Inferior parietal cortex (tissue), 1 donor: ENCODE data around the gene ARHGAP40.
"Not testable (repeated sequence)": the region's sequence is repeated elsewhere in the genome, so short reads cannot be mapped to it uniquely, and the experiment has no call there.

Experiments
- DNase-seq: peaks from one replicate; pipeline ENCODE4 v3.0.0-alpha.2; 2016; ENCODE audit errors: extremely low spot score

The ARHGAP40 gene

GRCh38 chr20:38588303-38588702 is 13.3 kb upstream of the ARHGAP40 start:
- no peak for DNase-seq

DNA sequence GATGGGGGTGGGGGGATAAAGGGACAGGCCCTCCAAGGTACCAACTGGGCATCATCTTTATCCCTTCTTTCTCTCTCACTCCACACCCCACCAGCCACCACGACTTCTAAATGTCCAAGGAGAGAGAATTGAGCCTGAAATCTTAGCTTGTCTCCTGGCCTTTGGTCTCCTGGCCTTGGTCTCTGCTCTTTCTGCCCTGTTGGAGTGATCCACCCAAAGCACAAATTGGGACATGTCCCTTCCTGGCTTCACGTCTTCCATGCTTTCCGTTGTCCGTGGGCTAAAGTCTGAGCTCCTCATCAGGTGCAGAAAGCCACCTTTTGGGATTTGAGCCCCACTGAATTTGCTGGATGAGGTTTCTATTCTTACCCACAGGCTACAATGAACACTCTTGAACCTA is 12.3 kb upstream of the ARHGAP40 start:
- DNase-seq = no peak

DNA sequence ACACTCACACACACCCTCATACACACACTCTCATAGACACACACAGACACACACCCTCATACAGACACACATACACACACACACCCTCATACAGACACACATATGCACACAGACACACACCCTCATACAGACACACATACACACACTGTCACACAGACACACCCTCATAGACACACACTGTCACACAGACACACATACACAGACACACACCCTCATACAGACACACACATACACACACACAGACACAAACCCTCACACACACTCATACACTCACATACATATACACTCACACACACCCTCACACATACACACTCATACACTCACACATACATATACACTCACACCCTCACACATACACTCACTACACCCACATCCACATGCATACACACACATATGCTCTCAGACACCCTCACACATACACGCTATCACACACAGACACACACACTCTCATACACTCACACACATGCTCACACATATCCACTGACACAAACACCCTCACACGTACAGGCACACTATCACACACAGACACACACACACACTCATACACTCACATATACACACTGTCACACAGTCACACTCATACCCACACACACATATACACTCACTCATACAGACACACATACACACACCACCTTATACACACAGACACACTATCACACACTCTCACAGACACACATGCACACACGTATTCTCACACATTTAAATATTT is 11.5 kb upstream of the ARHGAP40 start:
- DNase-seq = no peak

DNA sequence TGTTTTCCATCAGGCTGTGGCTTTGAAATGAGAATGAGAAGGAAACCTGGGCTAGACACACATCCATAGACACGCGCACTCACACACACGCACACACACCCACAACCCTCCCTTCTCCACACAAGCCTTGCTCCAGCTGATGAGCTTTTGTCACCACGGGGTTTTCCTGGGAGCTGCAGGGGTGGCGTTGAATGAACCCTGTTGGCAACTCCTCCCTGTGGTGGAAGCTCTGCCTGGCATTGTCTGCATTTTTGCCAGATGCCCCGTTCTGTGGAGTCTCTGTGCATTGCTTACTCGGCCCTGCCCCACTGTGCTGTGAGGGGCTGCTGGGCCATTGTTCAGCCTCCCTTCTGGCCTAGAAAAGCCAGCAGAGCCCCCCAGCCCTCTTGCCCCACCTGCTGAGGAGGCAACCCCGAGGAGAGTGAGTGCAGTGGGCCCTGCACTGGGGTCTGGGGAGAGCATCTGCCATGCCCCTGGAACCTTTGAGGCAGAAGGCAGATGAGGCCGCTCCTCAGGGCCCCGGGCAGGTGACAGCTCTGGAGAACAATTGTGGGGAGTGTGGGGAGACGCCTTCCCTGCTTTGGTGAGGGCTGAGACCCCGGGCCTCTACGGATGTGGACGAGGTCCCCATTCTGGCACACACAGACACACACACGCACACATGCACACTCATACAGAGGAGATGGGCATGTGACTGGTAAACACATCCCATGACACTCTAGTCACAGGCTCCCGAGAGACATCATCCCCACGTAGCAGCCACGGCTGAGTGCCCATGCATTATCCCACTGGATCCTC is 10.7 kb upstream of the ARHGAP40 start:
- DNase-seq = no peak

GRCh38 chr20:38591474-38592410 is 9.9 kb upstream of the ARHGAP40 start:
- DNase-seq = no peak

- DNase-seq = not testable (repeated sequence)
Observed at GRCh38 chr20:38592411-38592790, 9.2 kb upstream of the ARHGAP40 start.

DNA sequence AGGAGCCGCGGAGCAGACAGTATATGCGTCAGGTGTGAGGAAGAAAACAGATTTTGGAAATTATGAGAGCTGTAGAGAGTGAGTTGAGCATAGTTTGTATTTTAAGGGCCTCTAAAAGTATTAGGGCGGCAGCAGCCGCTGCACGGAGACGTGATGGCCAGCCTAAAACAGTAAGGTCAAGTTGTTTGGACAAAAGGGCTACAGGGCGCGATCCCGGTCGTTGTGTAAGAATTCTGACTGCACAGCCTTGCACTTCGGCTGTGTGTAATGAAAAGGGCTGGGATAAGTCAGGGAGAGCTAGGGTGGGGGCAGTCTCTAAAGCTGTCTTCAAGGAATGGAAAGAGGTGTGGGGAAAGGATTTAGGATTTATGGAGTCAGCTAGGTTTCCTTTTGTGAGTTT is 7.3 kb upstream of the ARHGAP40 start:
- DNase-seq = not testable (repeated sequence)

DNA sequence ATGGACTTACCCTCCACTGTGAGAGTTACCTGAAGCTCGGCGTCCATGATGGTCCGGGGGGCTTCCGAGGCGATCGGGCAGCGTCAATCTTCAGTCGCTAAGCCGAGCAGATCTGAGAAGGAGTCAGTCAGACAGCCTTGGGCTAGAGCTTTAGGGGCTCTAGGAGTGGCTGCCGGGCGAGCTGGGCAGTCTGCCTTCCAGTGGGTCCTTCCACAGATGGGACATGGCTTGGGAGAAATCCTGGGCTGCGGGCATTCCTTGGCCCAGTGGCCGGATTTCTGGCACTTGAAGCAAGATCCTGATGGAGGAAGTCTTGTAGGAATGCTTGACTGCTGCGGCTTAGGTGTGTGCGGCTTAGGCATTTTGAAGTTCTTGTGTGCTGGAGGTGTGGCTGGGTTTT is 5.7 kb upstream of the ARHGAP40 start:
- not testable (repeated sequence) for DNase-seq

- DNase-seq = no peak
Observed at GRCh38 chr20:38599410-38599882, 2.2 kb upstream of the ARHGAP40 start.

- no peak for DNase-seq
Observed at GRCh38 chr20:38600057-38600456, 1.6 kb upstream of the ARHGAP40 start.

DNA sequence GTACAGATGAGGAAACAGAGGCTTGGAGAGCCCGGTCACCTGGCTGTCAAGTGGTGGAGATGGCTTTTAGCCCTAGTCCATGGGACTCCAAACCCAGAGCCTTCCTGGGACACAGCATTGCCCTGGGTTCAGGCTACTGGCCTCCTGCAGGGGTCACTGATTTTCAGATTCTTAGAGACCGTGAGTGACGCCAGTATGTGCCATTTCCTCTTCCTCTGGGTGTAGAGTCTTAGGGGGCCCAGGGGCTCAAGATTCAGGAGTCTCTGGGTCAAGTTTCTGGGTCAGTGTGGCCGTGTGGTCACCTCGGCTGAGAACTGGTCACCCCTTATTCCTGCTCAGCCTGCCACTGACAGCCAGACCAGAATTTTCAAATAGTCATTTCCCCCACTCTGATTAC is 574 bp downstream of the ARHGAP40 start:
- DNase-seq = no peak

- no peak for DNase-seq
Observed at GRCh38 chr20:38603286-38603685, 1.7 kb downstream of the ARHGAP40 start.

DNA sequence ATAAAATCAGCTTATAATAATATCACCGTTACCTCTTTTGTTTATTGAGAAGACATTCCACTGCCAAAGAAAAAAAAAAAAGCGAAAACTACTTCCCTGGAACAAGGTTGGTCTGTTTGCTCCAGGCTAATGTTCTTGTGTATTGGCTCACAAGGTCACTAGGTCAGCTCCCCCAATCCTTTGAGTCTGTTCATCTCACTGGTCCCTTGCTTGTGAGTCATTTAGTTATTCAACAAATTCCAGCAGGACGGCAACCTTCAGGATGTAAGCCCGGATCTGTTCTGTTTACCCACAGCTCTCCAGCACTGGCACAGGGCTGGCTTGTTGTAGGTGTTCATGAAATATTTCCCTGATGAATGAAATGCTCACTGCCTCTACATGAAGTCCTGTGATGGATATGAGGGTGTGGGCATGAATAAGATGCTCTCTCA is 3.3 kb downstream of the ARHGAP40 start:
- no peak for DNase-seq

DNA sequence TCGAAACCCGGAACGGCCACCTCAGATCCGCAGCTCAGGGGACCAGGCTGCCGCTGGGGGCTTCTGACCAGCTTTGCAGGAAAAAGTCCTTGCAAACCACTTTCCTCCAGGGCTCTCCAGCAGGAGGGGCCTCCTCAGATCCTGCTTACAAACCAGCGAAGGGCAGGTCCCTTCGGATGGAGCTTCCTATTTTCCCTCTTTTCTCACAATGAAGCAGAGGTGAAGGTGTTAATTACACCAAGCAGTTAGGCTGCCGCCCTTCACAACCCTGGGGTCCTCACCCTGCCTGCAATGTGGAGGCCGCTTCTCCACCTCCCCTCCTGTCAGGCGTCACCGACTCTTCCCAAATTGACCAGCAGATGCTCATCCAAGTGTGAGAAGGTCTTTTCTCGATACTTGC is 5.7 kb downstream of the ARHGAP40 start:
- DNase-seq = no peak

DNA sequence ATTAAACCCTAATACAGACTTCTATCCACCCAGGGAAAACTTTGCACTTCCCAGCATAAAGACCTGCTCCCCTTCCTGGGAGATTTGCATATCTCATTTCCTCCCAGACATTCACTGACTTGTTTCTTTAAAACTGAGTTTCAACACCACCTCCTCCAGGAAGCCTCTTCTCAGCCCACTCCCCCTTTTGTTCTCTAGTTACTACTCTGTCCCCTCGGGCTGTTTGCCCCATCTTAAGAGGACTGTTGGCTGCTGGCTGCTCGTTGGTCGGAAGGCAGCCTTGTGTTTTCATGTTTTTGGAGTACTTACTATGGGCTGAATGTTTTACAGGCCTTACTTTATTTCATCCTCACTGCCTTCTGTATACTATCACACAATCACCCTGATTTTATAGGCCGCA is 6.6 kb downstream of the ARHGAP40 start:
- DNase-seq = no peak

DNA sequence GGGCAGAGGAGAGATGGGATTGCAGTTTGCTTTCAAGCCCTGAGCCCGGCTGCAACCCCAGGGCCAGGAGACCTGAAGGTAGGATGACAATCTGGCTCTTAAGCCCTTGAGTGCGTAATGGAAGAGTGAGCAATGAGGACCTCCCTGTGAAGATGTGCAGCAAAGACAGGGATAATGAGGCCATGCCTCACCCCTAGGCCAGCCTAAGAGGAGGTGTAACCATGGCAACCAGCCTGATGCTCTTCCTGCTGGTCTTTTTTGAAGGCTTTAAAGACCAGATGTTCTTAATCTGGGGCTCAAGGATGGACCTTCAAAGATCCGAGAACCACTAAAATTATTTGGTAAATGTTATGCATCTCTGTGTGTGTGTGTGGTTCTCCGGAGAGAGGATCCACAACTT is 8.2 kb downstream of the ARHGAP40 start:
- no peak for DNase-seq

DNA sequence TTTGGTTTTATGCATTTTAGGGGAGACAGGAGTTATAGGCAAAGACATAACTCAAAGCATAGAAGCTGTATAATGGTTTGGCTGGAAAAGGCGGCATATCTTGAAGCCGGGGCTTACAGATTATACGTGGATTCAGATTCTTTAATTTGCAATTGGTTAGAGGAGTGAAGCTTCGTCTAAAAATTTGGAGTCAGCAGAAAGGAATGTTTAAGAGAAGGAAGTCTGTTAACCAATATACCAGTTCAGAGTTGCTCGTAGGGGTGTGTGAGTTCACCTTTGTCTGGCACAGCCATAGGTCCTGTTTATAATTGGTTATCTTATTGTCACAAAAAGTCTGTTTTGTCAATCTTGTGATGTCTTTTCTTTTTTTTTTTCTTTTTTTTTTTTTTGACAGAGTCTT is 8.9 kb downstream of the ARHGAP40 start:
- no peak for DNase-seq

- DNase-seq = no peak
Observed at GRCh38 chr20:38612751-38613515, 11.3 kb downstream of the ARHGAP40 start.

GRCh38 chr20:38615283-38615682 is 13.7 kb downstream of the ARHGAP40 start:
- no peak for DNase-seq

DNA sequence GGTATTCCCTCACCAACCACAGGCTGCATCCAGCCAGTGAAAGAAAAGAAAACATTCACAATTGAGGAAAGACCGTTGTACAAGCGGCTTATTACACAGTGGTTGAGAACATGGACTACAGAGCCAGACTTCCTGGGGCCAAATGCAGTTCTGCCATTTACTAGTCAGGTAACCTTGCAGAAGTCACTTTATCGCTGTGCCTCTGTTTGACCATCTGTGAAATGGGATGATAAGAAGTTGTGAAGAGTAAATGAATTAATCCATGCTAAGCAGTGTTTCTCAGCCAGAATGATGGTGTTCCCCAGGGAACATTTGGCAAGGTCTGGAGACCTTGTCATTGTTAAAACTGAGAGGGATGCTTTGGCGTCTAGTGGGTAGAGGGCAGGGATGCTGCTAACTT is 14.8 kb downstream of the ARHGAP40 start:
- no peak for DNase-seq
